ENCODE measurements around the gene PPT2. TPM values are rescaled to one million over a fixed set of nuclear protein-coding genes. Genes with fewer than 3 reads are reported as not detected.

Gene PPT2
- total and polyA plus RNA-seq, 2 experiments from 2014 or later: 27.2 to 34.3 TPM

- H3K9me2 ChIP-seq (replicated peaks; ENCODE audit: insufficient read depth): no peaks in the 10 kb centered on the region
- no peak overlapping the region for H2AFZ ChIP-seq
- TF ChIP-seq, protein P1, sequence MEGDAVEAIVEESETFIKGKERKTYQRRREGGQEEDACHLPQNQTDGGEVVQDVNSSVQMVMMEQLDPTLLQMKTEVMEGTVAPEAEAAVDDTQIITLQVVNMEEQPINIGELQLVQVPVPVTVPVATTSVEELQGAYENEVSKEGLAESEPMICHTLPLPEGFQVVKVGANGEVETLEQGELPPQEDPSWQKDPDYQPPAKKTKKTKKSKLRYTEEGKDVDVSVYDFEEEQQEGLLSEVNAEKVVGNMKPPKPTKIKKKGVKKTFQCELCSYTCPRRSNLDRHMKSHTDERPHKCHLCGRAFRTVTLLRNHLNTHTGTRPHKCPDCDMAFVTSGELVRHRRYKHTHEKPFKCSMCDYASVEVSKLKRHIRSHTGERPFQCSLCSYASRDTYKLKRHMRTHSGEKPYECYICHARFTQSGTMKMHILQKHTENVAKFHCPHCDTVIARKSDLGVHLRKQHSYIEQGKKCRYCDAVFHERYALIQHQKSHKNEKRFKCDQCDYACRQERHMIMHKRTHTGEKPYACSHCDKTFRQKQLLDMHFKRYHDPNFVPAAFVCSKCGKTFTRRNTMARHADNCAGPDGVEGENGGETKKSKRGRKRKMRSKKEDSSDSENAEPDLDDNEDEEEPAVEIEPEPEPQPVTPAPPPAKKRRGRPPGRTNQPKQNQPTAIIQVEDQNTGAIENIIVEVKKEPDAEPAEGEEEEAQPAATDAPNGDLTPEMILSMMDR (IDR thresholded peaks at IDR 0.05; ENCODE audit: poor library complexity): no peak
- TF ChIP-seq EZH2phosphoT487 (IDR thresholded peaks at IDR 0.05; ENCODE audit: low read depth, severe bottlenecking, unreplicated experiment): no peak
- no peak for TF ChIP-seq EZH2 (IDR thresholded peaks at IDR 0.05; ENCODE audit: borderline replicate concordance)
- peaks cover 16% of the 10 kb centered on the region for H3K4me1 ChIP-seq (ENCODE audit: insufficient read depth)
- peaks cover 39% of the 10 kb centered on the region for H3K79me2 ChIP-seq
- H4K20me1 ChIP-seq (ENCODE audit: insufficient read depth, poor library complexity, severe bottlenecking): no peaks in the 10 kb centered on the region
- no peak for DNase-seq (ENCODE audit: low spot score)
- no peaks in the 10 kb centered on the region for H3K36me3 ChIP-seq (replicated peaks; ENCODE audit: insufficient read depth, low read depth)
- H3K4me3 ChIP-seq: peak overlapping the region; percentile 50
- H3K4me2 ChIP-seq: peak overlapping the region; percentile 88
- WGBS (ENCODE audit: low lambda C conversion rate, missing lambda C conversion rate): 91% methylated on average over 13 of the region's 13 CpGs
- no peaks in the 10 kb centered on the region for H3K9me3 ChIP-seq (ENCODE audit: low read depth)
- peak overlapping the region; percentile 82 for H3K27ac ChIP-seq
- H3K27me3 ChIP-seq: no peaks in the 10 kb centered on the region
Measured at GRCh38 chr6:32128751-32129296, 25.1 kb upstream of the PPT2 start.

DNA sequence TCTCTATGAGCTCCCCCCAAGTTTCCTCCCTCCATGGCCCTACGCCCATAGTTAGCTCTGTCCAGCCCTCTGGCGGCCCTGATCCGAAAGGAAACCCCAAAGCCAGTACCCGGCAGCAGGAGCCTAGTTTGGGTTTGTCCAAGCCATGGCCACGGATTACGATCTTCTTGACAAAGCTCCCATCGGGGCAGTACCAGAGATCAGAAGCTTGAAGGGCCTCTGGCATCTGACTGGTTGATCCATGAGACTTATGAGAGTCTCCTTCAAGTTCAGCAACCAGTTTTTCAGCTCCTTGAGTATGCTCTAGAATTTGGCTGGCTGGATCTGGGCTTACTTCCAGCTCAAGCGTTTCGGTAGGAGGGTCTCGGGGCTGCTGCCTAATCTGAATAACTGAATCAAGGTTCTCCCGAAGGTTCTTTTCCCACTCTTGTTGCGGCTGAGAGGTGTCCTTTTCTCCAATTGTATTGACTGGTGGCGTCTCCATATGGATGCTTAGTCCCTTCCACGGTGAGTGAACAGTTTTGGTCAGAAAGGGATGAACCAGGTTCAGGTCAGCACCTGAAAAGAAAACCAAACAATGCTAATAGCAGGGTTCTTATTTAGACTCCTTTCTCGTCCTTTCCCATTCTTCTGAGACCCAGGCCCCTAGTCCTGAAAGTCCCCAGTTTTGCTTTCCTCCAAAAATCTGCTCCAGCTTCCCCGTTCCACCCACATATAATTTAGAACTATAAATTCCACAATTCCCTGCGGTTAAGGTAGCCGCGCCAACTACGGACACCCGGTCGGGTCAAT lies 24.4 kb upstream of the PPT2 start:
- Histone ChIP-seq H3K27me3 (no peaks in the 10 kb centered on the region), H4K20me1 (ENCODE audit: insufficient read depth, poor library complexity, severe bottlenecking) (no peaks in the 10 kb centered on the region), H3K27ac (peak overlapping the region; percentile 82), H3K9me2 (replicated peaks; ENCODE audit: insufficient read depth) (no peaks in the 10 kb centered on the region), H3K9me3 (ENCODE audit: low read depth) (no peaks in the 10 kb centered on the region), H3K36me3 (replicated peaks; ENCODE audit: insufficient read depth, low read depth) (no peaks in the 10 kb centered on the region), H3K4me3 (peak overlapping the region; percentile 50), H2AFZ (peak overlapping the region; percentile 50), H3K79me2 (peaks cover 35% of the 10 kb centered on the region), H3K4me1 (ENCODE audit: insufficient read depth) (peaks cover 16% of the 10 kb centered on the region), H3K4me2 (peak overlapping the region; percentile 88)
- DNase-seq (ENCODE audit: low spot score): no peak
- TF ChIP-seq EZH2 (IDR thresholded peaks at IDR 0.05; ENCODE audit: borderline replicate concordance): no peak
- no peak for TF ChIP-seq EZH2phosphoT487 (IDR thresholded peaks at IDR 0.05; ENCODE audit: low read depth, severe bottlenecking, unreplicated experiment)
- TF ChIP-seq, protein P1 (IDR thresholded peaks at IDR 0.05; ENCODE audit: poor library complexity): no peak
- 39% methylated on average over 22 of the region's 22 CpGs for WGBS (ENCODE audit: low lambda C conversion rate, missing lambda C conversion rate)

DNA sequence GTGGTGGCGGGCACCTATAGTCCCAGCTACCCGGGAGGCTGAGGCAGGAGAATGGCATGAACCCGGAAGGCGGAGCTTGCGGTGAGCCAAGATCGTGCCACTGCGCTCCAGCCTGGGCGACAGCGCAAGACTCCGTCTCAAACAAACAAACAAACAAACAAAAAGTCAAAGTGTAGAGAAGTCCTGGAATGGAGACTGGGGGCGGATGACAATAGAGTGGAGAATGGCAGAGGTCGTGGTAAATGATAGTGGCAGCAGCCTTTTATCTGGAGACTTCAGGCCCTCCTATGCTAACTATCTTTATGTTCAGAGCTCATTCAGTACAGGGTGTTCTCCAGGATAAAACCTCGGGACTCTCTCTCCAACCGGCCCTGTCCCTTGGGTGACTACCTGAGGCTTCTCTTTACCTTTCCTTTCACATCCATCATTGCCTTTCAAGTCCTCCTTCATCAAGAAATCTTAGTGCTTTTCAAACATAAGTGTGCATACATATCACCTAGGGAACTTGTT lies 22.4 kb upstream of the PPT2 start:
- Histone ChIP-seq H3K4me2 (no peak overlapping the region), H3K36me3 (replicated peaks; ENCODE audit: insufficient read depth, low read depth) (no peaks in the 10 kb centered on the region), H3K9me3 (ENCODE audit: low read depth) (no peaks in the 10 kb centered on the region), H3K4me1 (ENCODE audit: insufficient read depth) (peaks cover 14% of the 10 kb centered on the region), H3K4me3 (no peak overlapping the region), H3K27ac (no peak overlapping the region), H2AFZ (no peak overlapping the region), H4K20me1 (ENCODE audit: insufficient read depth, poor library complexity, severe bottlenecking) (no peaks in the 10 kb centered on the region), H3K27me3 (no peaks in the 10 kb centered on the region), H3K79me2 (peaks cover 21% of the 10 kb centered on the region), H3K9me2 (replicated peaks; ENCODE audit: insufficient read depth) (no peaks in the 10 kb centered on the region)
- DNase-seq (ENCODE audit: low spot score): no peak
- 93% methylated on average over 13 of the region's 14 CpGs for WGBS (ENCODE audit: low lambda C conversion rate, missing lambda C conversion rate)
- no peak for TF ChIP-seq EZH2phosphoT487 (IDR thresholded peaks at IDR 0.05; ENCODE audit: low read depth, severe bottlenecking, unreplicated experiment)
- TF ChIP-seq, protein P1 (IDR thresholded peaks at IDR 0.05; ENCODE audit: poor library complexity): no peak
